Measurements from ENCODE around the gene DNAH1.

DNAH1 gene

GRCh38 chr3:52349131-52349530 lies 33.0 kb downstream of the DNAH1 start:
- ATAC-seq (ENCODE audit: low read depth) = no peak
- H3K4me3 ChIP-seq (ENCODE audit: severe bottlenecking) = no peak overlapping the region
- H3K27me3 ChIP-seq (ENCODE audit: insufficient read depth, poor library complexity, severe bottlenecking) = no peaks in the 10 kb centered on the region
- H3K4me1 ChIP-seq (ENCODE audit: insufficient read depth, poor library complexity, severe bottlenecking) = no peaks in the 10 kb centered on the region
- DNase-seq (ENCODE audit: low spot score) = no peak
- TF ChIP-seq CTCF (IDR thresholded peaks at IDR 0.05; ENCODE audit: poor library complexity, severe bottlenecking) = no peak
- no peaks in the 10 kb centered on the region for H3K36me3 ChIP-seq (ENCODE audit: low read depth)
- H3K27ac ChIP-seq (ENCODE audit: poor library complexity, severe bottlenecking) = no peak overlapping the region
- H3K9me3 ChIP-seq (ENCODE audit: severe bottlenecking) = no peaks in the 10 kb centered on the region

GRCh38 chr3:52349611-52350395 lies 33.7 kb downstream of the DNAH1 start:
- ATAC-seq (ENCODE audit: low read depth) = no peak
- TF ChIP-seq CTCF (IDR thresholded peaks at IDR 0.05; ENCODE audit: poor library complexity, severe bottlenecking) = no peak
- H3K27me3 ChIP-seq (ENCODE audit: insufficient read depth, poor library complexity, severe bottlenecking) = no peaks in the 10 kb centered on the region

GRCh38 chr3:52350416-52350815 lies 34.3 kb downstream of the DNAH1 start:
- H3K9me3 ChIP-seq (ENCODE audit: severe bottlenecking) = no peaks in the 10 kb centered on the region
- no peaks in the 10 kb centered on the region for H3K36me3 ChIP-seq (ENCODE audit: low read depth)
- no peaks in the 10 kb centered on the region for H3K27me3 ChIP-seq (ENCODE audit: insufficient read depth, poor library complexity, severe bottlenecking)
- ATAC-seq (ENCODE audit: low read depth) (no peak), DNase-seq (ENCODE audit: low spot score) (no peak)
- TF ChIP-seq CTCF (IDR thresholded peaks at IDR 0.05; ENCODE audit: poor library complexity, severe bottlenecking) = no peak
- no peak overlapping the region for H3K4me3 ChIP-seq (ENCODE audit: severe bottlenecking)
- no peak overlapping the region for H3K27ac ChIP-seq (ENCODE audit: poor library complexity, severe bottlenecking)
- H3K4me1 ChIP-seq (ENCODE audit: insufficient read depth, poor library complexity, severe bottlenecking) = no peaks in the 10 kb centered on the region

More at GRCh38 chr3:52349611-52350395, 33.7 kb downstream of the DNAH1 start:
- no peaks in the 10 kb centered on the region for H3K4me1 ChIP-seq (ENCODE audit: insufficient read depth, poor library complexity, severe bottlenecking)
- no peak overlapping the region for H3K27ac ChIP-seq (ENCODE audit: poor library complexity, severe bottlenecking)
- no peaks in the 10 kb centered on the region for H3K9me3 ChIP-seq (ENCODE audit: severe bottlenecking)
- H3K4me3 ChIP-seq (ENCODE audit: severe bottlenecking) = no peak overlapping the region
- DNase-seq (ENCODE audit: low spot score) = no peak
- no peaks in the 10 kb centered on the region for H3K36me3 ChIP-seq (ENCODE audit: low read depth)

- H3K9me3 ChIP-seq (ENCODE audit: severe bottlenecking) = no peaks in the 10 kb centered on the region
- no peaks in the 10 kb centered on the region for H3K36me3 ChIP-seq (ENCODE audit: low read depth)
- H3K27ac ChIP-seq (ENCODE audit: poor library complexity, severe bottlenecking) = no peak overlapping the region
- H3K4me1 ChIP-seq (ENCODE audit: insufficient read depth, poor library complexity, severe bottlenecking) = no peaks in the 10 kb centered on the region
- no peak for DNase-seq (ENCODE audit: low spot score)
- TF ChIP-seq CTCF (IDR thresholded peaks at IDR 0.05; ENCODE audit: poor library complexity, severe bottlenecking) = no peak
- no peak for ATAC-seq (ENCODE audit: low read depth)
- no peaks in the 10 kb centered on the region for H3K27me3 ChIP-seq (ENCODE audit: insufficient read depth, poor library complexity, severe bottlenecking)
- no peak overlapping the region for H3K4me3 ChIP-seq (ENCODE audit: severe bottlenecking)
Measured at GRCh38 chr3:52350981-52351761, 35.1 kb downstream of the DNAH1 start.

All from RWPE2 (cell line).